Erythroblast (primary cell): ENCODE results near the gene DIPK1B.

Source experiments
- GATA1 ChIP-seq: IDR thresholded peaks from 2 replicates; pipeline ENCODE4 v1.6.1; 2011; ENCODE audit warnings: low read depth, mild to moderate bottlenecking, control low read depth, low read length, moderate library complexity
- POLR2A ChIP-seq: IDR thresholded peaks from 2 replicates; pipeline ENCODE4 v1.6.1; 2011; ENCODE audit warnings: mild to moderate bottlenecking, low read length

- TF ChIP-seq POLR2A (no peak), GATA1 (no peak)
Measured at GRCh38 chr9:136670576-136671253, 41.7 kb upstream of the DIPK1B start.
